ENCODE measurements around the gene PIP5K1B.

Gene PIP5K1B

DNA sequence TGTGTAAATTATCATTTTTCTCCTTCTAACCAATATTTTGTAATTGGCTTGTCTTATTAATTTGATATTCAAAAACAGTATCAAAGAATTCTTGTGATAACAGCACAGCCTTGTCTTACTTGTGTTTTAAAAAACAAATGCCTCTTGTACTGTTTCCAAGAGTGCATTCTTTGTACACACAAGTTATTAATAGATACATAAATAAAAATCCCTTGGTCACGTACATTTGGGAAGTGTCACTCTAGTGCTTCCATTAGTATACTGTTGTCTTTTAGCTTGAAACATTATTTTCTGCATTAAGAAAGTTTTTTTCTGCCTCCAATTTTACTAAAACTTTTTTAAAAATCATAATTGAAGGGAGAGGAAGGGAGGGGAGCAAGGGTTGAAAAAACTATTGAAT is 133.2 kb downstream of the PIP5K1B start:
- H3K9ac ChIP-seq (ENCODE audit: low read depth, low read length): no peak overlapping the region
- no peaks in the 10 kb centered on the region for H3K36me3 ChIP-seq (ENCODE audit: control insufficient read depth, insufficient read depth, low read length)

GRCh38 chr9:68841276-68842052 is 136.4 kb downstream of the PIP5K1B start:
- Histone ChIP-seq H3K9ac (ENCODE audit: low read depth, low read length) (no peak overlapping the region), H3K4me3 (ENCODE audit: low read depth, low read length) (no peak overlapping the region), H3K27me3 (ENCODE audit: control insufficient read depth, insufficient read depth, low read length) (no peaks in the 10 kb centered on the region), H3K27ac (ENCODE audit: low read depth, low read length) (no peak overlapping the region), H3K4me1 (ENCODE audit: control insufficient read depth, insufficient read depth, low read length) (0 out of 2 replicates have a peak, but pooled peaks cover 3% of the 10 kb centered on the region), H3K9me3 (ENCODE audit: control insufficient read depth, insufficient read depth, low read length) (no peaks in the 10 kb centered on the region), H3K36me3 (ENCODE audit: control insufficient read depth, insufficient read depth, low read length) (no peaks in the 10 kb centered on the region)

More for the DNA sequence above, 133.2 kb downstream of the PIP5K1B start:
- H3K4me1 ChIP-seq (ENCODE audit: control insufficient read depth, insufficient read depth, low read length): no peaks in the 10 kb centered on the region
- H3K4me3 ChIP-seq (ENCODE audit: low read depth, low read length): no peak overlapping the region
- H3K27ac ChIP-seq (ENCODE audit: low read depth, low read length): no peak overlapping the region
- no peaks in the 10 kb centered on the region for H3K27me3 ChIP-seq (ENCODE audit: control insufficient read depth, insufficient read depth, low read length)
- no peaks in the 10 kb centered on the region for H3K9me3 ChIP-seq (ENCODE audit: control insufficient read depth, insufficient read depth, low read length)

GRCh38 chr9:68842568-68842967 is 137.5 kb downstream of the PIP5K1B start:
- Histone ChIP-seq H3K9me3 (ENCODE audit: control insufficient read depth, insufficient read depth, low read length) (no peaks in the 10 kb centered on the region), H3K4me3 (ENCODE audit: low read depth, low read length) (no peak overlapping the region), H3K9ac (ENCODE audit: low read depth, low read length) (no peak overlapping the region), H3K4me1 (ENCODE audit: control insufficient read depth, insufficient read depth, low read length) (0 out of 2 replicates have a peak, but pooled peaks cover 3% of the 10 kb centered on the region), H3K27ac (ENCODE audit: low read depth, low read length) (no peak overlapping the region), H3K27me3 (ENCODE audit: control insufficient read depth, insufficient read depth, low read length) (no peaks in the 10 kb centered on the region), H3K36me3 (ENCODE audit: control insufficient read depth, insufficient read depth, low read length) (no peaks in the 10 kb centered on the region)

- H3K27ac ChIP-seq (ENCODE audit: low read depth, low read length): no peak overlapping the region
- H3K36me3 ChIP-seq (ENCODE audit: control insufficient read depth, insufficient read depth, low read length): no peaks in the 10 kb centered on the region
- no peaks in the 10 kb centered on the region for H3K9me3 ChIP-seq (ENCODE audit: control insufficient read depth, insufficient read depth, low read length)
- no peak overlapping the region for H3K4me3 ChIP-seq (ENCODE audit: low read depth, low read length)
- 0 out of 2 replicates have a peak, but pooled peaks cover 3% of the 10 kb centered on the region for H3K4me1 ChIP-seq (ENCODE audit: control insufficient read depth, insufficient read depth, low read length)
- H3K27me3 ChIP-seq (ENCODE audit: control insufficient read depth, insufficient read depth, low read length): no peaks in the 10 kb centered on the region
- no peak overlapping the region for H3K9ac ChIP-seq (ENCODE audit: low read depth, low read length)
Observed at GRCh38 chr9:68843239-68843638, 138.2 kb downstream of the PIP5K1B start.

- Histone ChIP-seq H3K27ac (ENCODE audit: low read depth, low read length) (no peak overlapping the region), H3K4me3 (ENCODE audit: low read depth, low read length) (no peak overlapping the region), H3K9me3 (ENCODE audit: control insufficient read depth, insufficient read depth, low read length) (no peaks in the 10 kb centered on the region), H3K9ac (ENCODE audit: low read depth, low read length) (no peak overlapping the region), H3K36me3 (ENCODE audit: control insufficient read depth, insufficient read depth, low read length) (no peaks in the 10 kb centered on the region), H3K27me3 (ENCODE audit: control insufficient read depth, insufficient read depth, low read length) (no peaks in the 10 kb centered on the region), H3K4me1 (ENCODE audit: control insufficient read depth, insufficient read depth, low read length) (0 out of 2 replicates have a peak, but pooled peaks cover 3% of the 10 kb centered on the region)
Observed at GRCh38 chr9:68844157-68844556, 139.1 kb downstream of the PIP5K1B start.

DNA sequence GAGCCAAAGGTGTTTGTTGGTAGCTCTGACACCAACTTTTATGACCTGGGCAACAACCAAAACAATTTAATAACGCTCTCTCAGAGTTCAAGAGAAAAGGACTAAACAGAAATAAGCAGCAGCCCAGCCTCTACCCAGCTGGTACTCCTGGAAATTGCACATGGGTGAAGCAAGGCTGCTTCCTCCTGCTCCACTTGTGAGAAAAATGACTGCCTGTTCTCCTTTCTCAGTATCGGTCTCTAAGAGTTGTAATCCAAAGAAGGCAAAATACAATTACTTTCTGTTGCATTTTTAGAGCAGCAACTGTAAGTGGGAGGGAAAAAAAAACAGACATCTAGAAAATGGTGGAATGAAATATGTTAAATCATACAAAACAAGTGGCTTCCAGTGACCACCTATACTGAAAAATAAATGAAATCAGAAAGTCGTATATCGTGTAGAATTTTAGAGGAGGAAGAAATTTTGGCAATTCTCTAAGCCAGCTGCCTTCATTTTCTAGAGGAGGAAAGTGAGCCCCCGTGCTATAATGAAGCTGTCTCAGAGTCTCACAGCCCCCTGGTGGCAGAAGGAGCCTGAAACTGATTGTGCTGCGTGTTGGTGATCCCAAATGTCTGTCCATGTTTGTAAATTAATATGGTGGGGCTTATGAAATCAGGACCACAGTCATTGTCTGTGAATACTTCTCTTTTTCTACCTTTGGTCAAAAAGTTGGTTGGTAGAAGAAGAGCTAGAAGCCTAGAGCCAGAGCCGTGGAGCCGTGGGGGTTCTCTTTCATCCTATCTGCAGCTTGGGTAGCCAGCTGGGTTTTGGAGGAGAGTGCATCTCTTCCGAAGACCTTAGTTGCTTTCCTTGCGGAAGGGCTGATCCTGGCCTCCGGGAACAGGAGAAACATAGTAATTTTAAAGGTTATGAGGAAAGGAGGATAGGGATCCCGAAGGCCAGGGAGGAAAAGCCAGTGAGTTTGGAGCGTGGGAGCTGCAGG is 139.9 kb downstream of the PIP5K1B start:
- Histone ChIP-seq H3K4me3 (ENCODE audit: low read depth, low read length) (no peak overlapping the region), H3K27me3 (ENCODE audit: control insufficient read depth, insufficient read depth, low read length) (no peaks in the 10 kb centered on the region), H3K9ac (ENCODE audit: low read depth, low read length) (no peak overlapping the region), H3K9me3 (ENCODE audit: control insufficient read depth, insufficient read depth, low read length) (no peaks in the 10 kb centered on the region), H3K27ac (ENCODE audit: low read depth, low read length) (no peak overlapping the region), H3K36me3 (ENCODE audit: control insufficient read depth, insufficient read depth, low read length) (no peaks in the 10 kb centered on the region), H3K4me1 (ENCODE audit: control insufficient read depth, insufficient read depth, low read length) (0 out of 2 replicates have a peak, but pooled peaks cover 3% of the 10 kb centered on the region)

- no peaks in the 10 kb centered on the region for H3K36me3 ChIP-seq (ENCODE audit: control insufficient read depth, insufficient read depth, low read length)
- H3K9me3 ChIP-seq (ENCODE audit: control insufficient read depth, insufficient read depth, low read length): no peaks in the 10 kb centered on the region
- no peak overlapping the region for H3K4me3 ChIP-seq (ENCODE audit: low read depth, low read length)
- H3K9ac ChIP-seq (ENCODE audit: low read depth, low read length): no peak overlapping the region
- H3K27ac ChIP-seq (ENCODE audit: low read depth, low read length): no peak overlapping the region
- H3K4me1 ChIP-seq (ENCODE audit: control insufficient read depth, insufficient read depth, low read length): 0 out of 2 replicates have a peak, but pooled peaks cover 3% of the 10 kb centered on the region
- no peaks in the 10 kb centered on the region for H3K27me3 ChIP-seq (ENCODE audit: control insufficient read depth, insufficient read depth, low read length)
Observed at GRCh38 chr9:68847765-68848164, 142.7 kb downstream of the PIP5K1B start.

GRCh38 chr9:68851657-68852056 is 146.6 kb downstream of the PIP5K1B start:
- Histone ChIP-seq H3K36me3 (ENCODE audit: control insufficient read depth, insufficient read depth, low read length) (no peaks in the 10 kb centered on the region), H3K4me3 (ENCODE audit: low read depth, low read length) (no peak overlapping the region), H3K4me1 (ENCODE audit: control insufficient read depth, insufficient read depth, low read length) (no peaks in the 10 kb centered on the region; the same call in 1 of the 2 replicates), H3K27me3 (ENCODE audit: control insufficient read depth, insufficient read depth, low read length) (no peaks in the 10 kb centered on the region), H3K27ac (ENCODE audit: low read depth, low read length) (no peak overlapping the region), H3K9ac (ENCODE audit: low read depth, low read length) (no peak overlapping the region), H3K9me3 (ENCODE audit: control insufficient read depth, insufficient read depth, low read length) (no peaks in the 10 kb centered on the region)

DNA sequence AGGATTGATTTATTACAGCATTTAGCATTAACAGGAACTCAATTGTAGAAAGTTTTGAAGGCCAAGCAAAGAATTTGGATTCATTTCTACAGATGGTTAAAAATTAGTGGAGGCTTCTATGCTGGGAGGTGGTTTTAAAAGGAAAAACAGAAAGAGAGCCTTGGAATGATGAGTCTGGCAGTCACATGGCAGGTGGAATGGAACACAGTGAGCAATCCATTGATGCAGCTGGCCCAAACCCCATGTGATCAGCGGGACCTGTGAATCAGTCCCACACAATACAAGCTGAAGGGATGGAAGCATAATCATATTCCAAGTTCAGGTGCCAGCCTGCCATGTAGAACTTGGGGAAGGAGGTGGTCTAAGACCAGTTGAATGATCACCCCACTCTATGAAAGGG is 147.9 kb downstream of the PIP5K1B start:
- H3K9ac ChIP-seq (ENCODE audit: low read depth, low read length): no peak overlapping the region
- H3K4me1 ChIP-seq (ENCODE audit: control insufficient read depth, insufficient read depth, low read length): no peaks in the 10 kb centered on the region; the same call in 1 of the 2 replicates
- H3K4me3 ChIP-seq (ENCODE audit: low read depth, low read length): no peak overlapping the region

DNA sequence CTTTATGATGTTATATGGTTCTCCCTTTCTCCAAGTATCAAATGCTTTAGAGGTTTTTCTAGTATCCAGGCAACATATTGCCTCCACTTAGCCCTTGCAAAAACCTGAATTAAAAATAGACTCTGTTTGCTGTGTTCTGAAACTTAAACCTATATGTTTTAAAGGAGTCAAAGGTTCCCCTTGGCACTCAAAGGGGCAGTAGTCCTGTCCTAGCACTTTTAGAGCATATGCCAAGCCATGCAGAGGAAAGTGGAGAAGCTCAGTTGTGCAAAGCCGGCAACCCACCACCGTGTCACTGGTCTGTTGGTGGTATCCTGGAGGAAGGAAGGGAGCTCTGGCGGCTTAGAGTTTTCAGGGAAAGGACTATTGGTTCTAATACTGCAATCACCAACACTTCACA is 154.3 kb downstream of the PIP5K1B start:
- Histone ChIP-seq H3K4me3 (ENCODE audit: low read depth, low read length) (no peak overlapping the region), H3K27me3 (ENCODE audit: control insufficient read depth, insufficient read depth, low read length) (no peaks in the 10 kb centered on the region), H3K9me3 (ENCODE audit: control insufficient read depth, insufficient read depth, low read length) (no peaks in the 10 kb centered on the region), H3K4me1 (ENCODE audit: control insufficient read depth, insufficient read depth, low read length) (no peaks in the 10 kb centered on the region; the same call in 1 of the 2 replicates), H3K9ac (ENCODE audit: low read depth, low read length) (no peak overlapping the region), H3K36me3 (ENCODE audit: control insufficient read depth, insufficient read depth, low read length) (no peaks in the 10 kb centered on the region), H3K27ac (ENCODE audit: low read depth, low read length) (no peak overlapping the region)

More for the DNA sequence above, 147.9 kb downstream of the PIP5K1B start:
- Histone ChIP-seq H3K9me3 (ENCODE audit: control insufficient read depth, insufficient read depth, low read length) (no peaks in the 10 kb centered on the region), H3K27ac (ENCODE audit: low read depth, low read length) (no peak overlapping the region), H3K36me3 (ENCODE audit: control insufficient read depth, insufficient read depth, low read length) (no peaks in the 10 kb centered on the region), H3K27me3 (ENCODE audit: control insufficient read depth, insufficient read depth, low read length) (no peaks in the 10 kb centered on the region)

Data from HUES48 (cell line).